ENCODE results near the gene PDZD2.

DNA sequence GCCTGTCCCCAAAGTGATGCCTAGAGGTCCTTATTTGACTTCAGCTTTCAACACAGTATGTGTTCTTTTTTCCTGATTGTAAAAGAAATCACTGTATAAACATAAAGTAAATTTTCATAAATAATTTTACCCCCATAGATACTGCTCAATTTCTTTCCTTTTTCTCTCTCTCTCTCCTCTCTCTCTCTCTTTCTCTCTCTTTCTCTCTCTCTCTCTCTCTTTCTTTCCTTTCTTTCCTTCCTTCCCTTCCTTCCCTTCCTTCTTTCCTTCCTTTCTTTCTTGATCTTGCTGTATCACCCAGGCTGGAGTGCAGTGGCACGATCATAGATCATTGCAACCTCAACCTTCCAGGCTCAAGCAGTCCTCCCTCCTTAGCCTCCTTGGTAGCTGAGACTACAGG lies 64.8 kb downstream of the PDZD2 start:
- TF ChIP-seq, protein P1, sequence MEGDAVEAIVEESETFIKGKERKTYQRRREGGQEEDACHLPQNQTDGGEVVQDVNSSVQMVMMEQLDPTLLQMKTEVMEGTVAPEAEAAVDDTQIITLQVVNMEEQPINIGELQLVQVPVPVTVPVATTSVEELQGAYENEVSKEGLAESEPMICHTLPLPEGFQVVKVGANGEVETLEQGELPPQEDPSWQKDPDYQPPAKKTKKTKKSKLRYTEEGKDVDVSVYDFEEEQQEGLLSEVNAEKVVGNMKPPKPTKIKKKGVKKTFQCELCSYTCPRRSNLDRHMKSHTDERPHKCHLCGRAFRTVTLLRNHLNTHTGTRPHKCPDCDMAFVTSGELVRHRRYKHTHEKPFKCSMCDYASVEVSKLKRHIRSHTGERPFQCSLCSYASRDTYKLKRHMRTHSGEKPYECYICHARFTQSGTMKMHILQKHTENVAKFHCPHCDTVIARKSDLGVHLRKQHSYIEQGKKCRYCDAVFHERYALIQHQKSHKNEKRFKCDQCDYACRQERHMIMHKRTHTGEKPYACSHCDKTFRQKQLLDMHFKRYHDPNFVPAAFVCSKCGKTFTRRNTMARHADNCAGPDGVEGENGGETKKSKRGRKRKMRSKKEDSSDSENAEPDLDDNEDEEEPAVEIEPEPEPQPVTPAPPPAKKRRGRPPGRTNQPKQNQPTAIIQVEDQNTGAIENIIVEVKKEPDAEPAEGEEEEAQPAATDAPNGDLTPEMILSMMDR (IDR thresholded peaks at IDR 0.05 in 4 of 5, conservative IDR thresholded peaks at IDR 0.05 in 1 of 5) = no peak
- TF ChIP-seq POLR2A (IDR thresholded peaks at IDR 0.05) = no peak

Data from gastrocnemius medialis (tissue), 4 donors.